GM19328 (cell line): Measurements from ENCODE around the gene NTRK3.

Source experiments
- ATAC-seq: cut with Tn5 transposase; IDR thresholded peaks from one replicate; pipeline ENCODE4 v1.9.1; 2021; ENCODE audit warnings: mild to moderate bottlenecking, moderate library complexity; ENCODE audit not compliant: unreplicated experiment

NTRK3 gene

DNA sequence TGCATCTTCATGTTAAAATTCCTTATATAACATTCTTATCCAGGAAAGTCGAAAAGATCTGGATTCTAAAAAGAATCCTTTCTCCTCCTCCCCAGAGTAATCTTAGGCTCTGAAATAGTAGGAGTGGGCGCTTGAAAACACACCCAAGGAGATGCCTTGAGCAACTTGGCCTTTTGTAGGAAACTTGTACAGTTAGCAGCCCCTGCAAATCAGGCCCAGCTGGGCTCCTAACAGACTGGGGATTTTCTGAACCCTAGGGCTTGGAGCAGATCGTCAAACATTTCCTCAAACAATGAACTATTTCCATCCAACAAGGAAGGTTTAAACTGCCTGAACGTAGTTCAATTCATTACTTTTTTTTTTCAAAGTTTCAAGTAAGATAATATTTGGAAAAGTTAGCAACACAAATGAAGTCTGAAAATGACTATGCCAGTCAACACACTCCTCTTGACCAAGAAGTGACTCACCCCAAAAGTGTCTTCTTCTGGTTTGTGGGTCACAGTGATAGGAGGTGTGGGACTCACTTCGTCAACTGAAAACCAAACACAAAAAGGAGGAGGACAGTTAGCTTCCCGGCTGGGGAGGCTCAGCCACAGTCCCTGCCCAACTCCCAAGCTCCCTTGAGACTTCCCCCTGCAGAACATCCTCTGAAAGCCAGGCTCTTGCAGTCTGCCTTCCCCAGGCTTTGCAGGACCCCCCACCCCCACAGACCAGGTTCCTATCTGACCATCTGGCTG, 129.7 kb downstream of the NTRK3 start:
- no peak for ATAC-seq

- ATAC-seq = no peak
Observed at GRCh38 chr15:88125576-88125975, 131.0 kb downstream of the NTRK3 start.

DNA sequence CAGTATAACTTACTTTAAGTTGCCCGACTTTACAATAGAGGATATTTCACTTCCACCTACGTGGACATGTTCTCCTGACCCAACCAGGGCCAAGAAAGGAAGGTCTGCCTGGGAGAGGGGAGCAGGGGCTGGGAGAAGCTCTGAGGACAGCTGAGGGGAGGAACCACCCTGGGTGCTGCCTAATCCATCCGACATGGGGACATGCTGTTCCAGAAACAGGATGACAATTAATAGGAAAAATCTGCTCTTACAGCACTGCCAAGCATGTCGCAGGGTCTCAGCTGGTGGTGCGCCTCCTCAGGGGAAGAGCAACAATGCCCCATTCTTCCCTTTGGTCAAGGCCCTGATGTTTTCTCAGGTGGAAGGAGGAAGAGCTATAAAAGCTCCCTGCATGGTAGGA, 132.3 kb downstream of the NTRK3 start:
- ATAC-seq = no peak

- ATAC-seq = no peak
Observed at GRCh38 chr15:88121968-88122530, 134.5 kb downstream of the NTRK3 start.

DNA sequence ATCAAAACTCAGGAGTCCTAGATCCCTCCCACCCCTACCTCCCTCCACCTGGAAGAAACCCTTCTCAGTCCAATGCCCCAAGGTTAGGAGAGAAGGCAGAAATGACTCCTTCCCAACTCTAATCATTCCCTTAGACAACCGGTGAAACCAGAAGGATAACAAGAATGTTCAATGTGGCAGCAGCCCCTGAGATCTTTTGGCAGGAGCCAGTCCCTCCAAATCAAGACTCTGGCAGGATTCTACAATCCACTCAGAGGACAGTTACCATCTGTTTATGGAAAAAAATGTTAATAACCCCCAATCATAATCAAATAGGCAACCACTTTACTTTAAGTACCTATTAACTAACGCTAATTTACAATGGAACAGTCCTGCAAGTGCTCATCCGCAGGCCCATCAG, 136.5 kb downstream of the NTRK3 start:
- no peak for ATAC-seq

GRCh38 chr15:88118741-88119140, 137.8 kb downstream of the NTRK3 start:
- ATAC-seq = no peak

GRCh38 chr15:88118035-88118434, 138.5 kb downstream of the NTRK3 start:
- no peak for ATAC-seq

DNA sequence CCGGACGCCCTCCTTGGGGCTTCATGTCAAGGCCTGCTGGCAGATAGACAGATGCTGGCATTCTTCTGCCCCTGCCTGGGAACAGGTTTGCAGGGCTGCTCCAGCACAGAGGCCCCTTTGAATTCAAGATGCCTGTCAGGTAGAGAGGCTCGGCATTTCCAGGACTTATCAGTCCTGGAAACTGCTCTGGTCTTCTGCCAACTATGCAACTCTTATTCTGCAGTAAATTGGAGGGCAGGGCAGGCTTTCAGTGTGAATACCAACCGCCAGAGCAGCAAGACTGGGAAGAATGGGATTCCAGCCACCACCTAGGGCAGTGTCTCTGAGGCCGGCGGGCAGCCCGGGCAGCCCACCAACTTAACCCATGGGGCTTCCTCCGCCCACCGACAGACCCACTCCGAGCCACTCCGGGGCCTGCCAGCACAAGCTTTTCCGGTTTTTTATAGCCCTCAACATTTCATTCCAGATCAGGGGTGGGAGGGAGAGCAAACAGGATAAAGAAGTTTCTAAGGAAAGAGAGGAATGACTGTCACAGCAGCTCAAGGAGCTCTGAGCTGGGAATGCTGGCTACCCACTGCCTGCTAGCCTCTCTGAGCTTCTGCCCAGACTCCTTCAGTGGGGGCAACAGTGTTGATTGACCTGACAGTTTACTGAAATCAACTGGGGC, 140.9 kb downstream of the NTRK3 start:
- ATAC-seq = no peak

DNA sequence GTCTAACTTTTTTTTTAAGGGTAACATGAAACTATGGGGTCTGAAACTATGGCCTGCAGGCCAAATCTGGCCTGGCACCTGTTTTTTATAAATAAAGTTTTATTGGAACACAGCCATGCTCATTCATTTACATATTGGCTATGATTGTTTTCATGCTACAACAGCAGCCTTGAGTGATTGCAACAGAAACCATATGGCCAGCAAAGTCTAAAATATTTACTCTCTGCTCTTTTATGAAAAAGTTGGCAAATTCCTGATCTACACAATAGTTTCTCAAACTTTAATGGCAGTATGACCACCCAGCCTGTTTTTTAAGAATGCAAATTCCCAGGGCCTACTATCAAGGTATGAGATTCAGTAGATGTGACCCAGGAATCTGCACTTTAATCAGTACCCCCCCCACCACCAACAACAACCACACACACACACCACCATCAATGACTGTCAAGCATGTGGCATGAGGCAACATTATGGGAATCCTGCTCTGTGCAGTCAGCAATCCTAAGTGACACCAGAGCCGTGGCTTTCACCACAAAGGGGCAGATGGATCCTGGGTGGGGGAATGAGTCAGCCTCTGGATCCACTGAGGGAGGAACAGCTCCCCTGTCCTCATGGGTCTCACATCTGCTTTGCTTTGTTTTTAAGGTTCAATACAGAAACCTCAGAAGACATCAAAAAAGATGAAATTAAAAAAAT, 142.8 kb downstream of the NTRK3 start:
- ATAC-seq = no peak

- no peak for ATAC-seq
Observed at GRCh38 chr15:88108991-88109390, 147.5 kb downstream of the NTRK3 start.

DNA sequence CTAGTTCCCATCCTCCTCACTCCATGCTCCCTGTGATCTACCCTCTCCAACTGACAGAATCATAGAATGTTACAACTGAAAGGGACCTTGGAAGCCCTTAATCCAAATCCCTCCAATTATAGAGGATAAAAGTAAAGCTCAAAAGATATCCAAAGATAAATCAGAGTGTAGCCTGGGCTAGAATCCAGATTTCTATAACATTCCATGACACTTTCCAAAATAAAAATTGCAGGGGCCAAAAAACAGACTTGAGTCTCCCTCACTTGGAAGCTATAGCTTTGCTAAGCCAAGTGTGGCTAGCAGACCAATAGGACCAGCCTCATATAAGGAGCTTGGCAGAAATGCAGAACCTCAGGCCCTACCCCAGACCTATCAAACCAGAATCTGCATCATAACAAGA, 148.1 kb downstream of the NTRK3 start:
- no peak for ATAC-seq

- ATAC-seq = no peak
Observed at GRCh38 chr15:88106074-88106473, 150.5 kb downstream of the NTRK3 start.

DNA sequence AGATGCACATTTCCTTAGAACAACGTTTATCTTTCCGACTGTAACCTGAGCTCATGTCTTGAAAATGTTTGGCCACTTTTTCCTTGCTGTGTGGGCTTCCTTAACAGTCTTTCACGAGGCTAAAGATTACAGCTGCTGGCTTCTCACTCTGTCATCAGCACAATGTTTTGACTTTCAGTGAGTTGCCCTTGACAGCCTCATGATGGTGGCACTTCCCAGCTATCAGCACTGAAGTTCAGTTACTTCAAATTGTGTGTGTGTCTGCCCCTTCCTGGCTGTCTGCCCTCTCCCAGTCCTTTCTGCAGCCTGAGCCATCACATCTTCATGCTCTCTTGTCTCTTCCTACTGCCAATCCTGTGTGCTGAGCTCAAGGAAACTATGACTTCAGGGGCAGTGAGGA, 152.2 kb downstream of the NTRK3 start:
- ATAC-seq = no peak

DNA sequence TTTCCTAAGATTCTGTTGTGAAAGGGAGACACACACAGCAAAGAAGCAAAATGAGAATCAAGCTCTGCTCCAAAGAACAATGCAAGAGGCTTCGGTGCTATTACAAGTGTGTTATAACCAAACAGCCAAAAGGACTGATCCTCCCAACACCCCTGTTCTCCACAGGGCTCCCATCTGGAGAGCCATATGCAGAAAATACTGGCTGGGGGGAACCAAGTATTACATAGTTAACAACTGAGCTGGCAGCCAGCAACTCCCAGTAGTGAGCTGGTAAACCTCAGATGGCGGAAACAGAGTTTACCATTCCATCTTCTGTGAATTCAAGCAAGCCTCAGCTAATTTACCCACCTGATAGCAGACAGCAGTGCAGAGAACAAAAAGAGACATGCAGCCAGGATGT, 156.4 kb downstream of the NTRK3 start:
- no peak for ATAC-seq

- no peak for ATAC-seq
Observed at GRCh38 chr15:88098361-88098760, 158.2 kb downstream of the NTRK3 start.

DNA sequence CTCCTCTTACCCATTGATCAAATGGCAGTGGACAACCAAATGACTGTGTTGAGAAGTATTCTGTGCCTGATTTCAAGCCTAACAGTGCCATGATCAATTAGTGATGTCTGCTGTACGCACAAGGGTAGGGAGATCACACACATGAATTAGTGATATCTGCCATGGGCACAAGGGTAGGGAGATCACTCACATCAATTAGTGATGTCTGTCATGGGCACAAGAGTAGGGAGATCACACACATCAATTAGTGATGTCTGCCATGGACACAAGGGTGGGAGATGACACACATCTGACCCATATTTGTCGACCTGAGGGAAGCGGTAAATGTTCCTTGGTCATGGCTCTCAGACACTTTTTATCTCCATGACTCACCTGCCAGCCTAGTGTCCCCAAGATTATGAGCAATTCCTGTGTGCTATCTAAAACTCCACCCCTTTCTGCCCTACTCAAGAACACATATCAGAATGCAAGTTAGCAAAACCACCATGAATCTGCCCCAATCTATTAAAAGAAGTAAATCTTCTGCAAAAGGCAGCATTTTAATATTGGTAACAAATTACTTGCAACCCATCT, 165.0 kb downstream of the NTRK3 start:
- ATAC-seq = no peak

GRCh38 chr15:88090481-88091011, 166.0 kb downstream of the NTRK3 start:
- ATAC-seq = no peak

GRCh38 chr15:88089731-88090130, 166.8 kb downstream of the NTRK3 start:
- no peak for ATAC-seq

DNA sequence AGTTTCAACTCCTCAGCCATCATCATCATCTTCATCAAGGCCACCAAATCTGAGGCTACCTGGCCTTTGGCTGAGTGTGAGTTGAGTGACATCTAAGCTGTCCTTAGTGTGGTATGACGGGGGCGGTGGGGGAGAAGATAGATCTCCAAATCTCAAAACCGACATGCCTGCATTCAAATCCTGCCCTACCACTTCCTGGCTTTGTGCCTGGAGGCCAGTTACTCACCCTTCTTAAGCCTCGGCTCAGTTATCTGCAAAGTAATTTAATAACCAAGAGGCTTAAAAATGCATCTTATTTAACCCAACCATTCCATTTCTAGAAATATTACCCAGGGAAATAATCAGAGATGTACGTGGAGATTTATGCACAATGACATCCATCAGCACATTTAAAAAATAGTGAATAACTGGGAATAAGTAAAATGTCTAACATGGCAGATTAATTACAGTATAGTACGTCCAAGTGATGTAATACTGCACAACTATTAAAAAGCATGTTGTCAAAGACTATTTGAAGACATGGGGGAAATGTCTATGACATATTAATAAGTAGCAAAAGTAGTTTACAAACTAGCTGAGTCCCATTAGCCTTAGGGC, 167.4 kb downstream of the NTRK3 start:
- ATAC-seq = no peak

DNA sequence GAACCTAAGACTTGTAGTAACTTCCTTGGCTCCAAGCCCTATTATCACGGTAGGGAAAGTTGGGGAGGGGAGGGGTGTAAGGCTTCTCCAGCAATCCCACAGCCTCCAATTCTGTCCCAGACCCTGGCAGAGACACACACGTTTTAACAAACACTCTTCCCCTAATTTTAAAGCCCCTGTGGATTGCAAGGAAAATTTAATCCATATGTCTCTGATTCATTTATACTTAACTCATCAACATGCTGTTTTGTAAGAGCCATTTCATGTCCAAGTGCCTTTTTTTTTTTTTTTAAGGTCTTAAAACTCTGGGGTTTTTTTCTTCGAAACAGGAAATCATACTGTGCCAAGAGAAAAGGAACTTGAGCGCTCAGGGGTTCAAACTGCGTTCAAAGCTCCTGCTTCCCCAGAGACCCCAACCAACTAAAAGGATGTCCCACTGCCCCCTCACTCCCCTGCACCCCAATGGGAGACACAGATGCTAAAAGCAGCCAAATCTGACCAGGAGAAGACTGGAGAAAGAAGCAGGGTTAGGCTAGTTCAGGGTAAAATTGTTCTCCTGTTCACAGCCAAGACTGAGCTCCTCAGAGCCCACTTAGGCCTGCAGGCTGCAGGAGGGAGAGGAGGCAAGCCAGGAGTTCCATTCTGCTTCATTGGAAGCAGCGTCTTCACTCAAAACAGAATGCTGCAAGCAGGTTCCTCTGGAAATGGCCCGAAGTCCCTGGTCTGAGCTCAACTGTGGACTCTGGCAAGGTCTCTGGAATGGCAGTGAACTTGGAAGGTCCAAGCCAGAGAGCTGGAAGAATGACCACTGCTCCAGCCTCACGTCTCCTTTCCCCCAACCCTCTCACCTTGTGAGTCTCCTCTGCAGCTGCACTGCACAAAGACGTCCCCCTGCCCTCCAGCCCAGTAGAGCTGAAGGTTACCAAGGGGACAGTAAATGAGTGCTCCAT, 172.5 kb downstream of the NTRK3 start:
- no peak for ATAC-seq
